PFSK-1 (cell line): Measurements from ENCODE around the gene TMEM59.

Experiments used
- POLR2AphosphoS5 ChIP-seq: IDR thresholded peaks from 2 replicates; pipeline ENCODE4 v1.6.1; 2012; ENCODE audit warnings: low read depth, mild to moderate bottlenecking, control low read depth, low read length, moderate library complexity
- SIN3A ChIP-seq: IDR thresholded peaks from 2 replicates; pipeline ENCODE4 v1.6.1; 2012; ENCODE audit warnings: mild to moderate bottlenecking, low read length, moderate library complexity, borderline replicate concordance; ENCODE audit not compliant: insufficient read depth
- TAF1 ChIP-seq: IDR thresholded peaks from 2 replicates; pipeline ENCODE4 v1.6.1; 2012; ENCODE audit warnings: low read length, control low read depth, borderline replicate concordance; ENCODE audit not compliant: insufficient read depth

GRCh38 chr1:54004481-54005049 is 48.4 kb downstream of the TMEM59 start:
- TF ChIP-seq SIN3A (no peak), TAF1 (no peak), POLR2AphosphoS5 (no peak)
